Cardiac septum (tissue), 1 donor: ENCODE measurements around the gene RADX. TPM values are rescaled to one million over a fixed set of nuclear protein-coding genes. Genes with fewer than 3 reads are reported as not detected.

Experiments
- DNase-seq: peaks from one replicate; pipeline ENCODE4 v3.0.0-alpha.2; 2020; ENCODE audit warnings: low spot score
- intact Hi-C: fragments of 100-400 bp; cut with DNase I; formaldehyde crosslinking; loops from one replicate; pipeline ENCODE4 v1.14.0; 2022
- microRNA-seq: library from miRNA; unstranded; fragments of <30 nt; microRNA quantifications from one replicate; pipeline ENCODE4 v1.2.0, GENCODE V29; 2020
- total RNA-seq: library from RNA; stranded (reverse); fragmentation: NEBNext Ultra II Directional; extraction: Animal tissue kit (Norgen Biotek cat#: 25700); gene quantifications from one replicate; pipeline ENCODE4 v1.2.1, GENCODE V29; 2021
- donor health status: DM: no; HTN: no; CAD: no.

The RADX gene
- total RNA-seq, 1 donor from 2014 or later, result 1.0 TPM

DNA sequence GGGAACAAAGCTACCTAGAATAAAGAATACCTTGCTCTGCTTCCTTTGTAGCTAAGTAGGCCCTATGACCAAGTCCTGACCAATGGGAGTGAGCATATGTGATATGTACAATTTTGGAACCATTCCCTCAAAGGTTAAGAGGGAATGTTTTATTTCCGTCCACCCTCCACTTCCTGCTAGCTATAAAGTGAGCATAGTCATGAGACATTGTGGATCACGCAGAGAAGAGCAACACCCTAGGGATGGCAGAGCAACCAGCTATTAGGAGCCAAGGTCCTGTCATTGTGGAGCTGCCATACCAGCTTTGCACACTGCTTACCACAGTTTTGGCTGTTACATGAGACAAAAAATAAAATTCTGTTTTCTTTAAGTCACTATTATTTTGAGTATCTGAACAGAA is 68.9 kb downstream of the RADX start:
- intact Hi-C loops, result no loop called here
- DNase-seq, result no peak

DNA sequence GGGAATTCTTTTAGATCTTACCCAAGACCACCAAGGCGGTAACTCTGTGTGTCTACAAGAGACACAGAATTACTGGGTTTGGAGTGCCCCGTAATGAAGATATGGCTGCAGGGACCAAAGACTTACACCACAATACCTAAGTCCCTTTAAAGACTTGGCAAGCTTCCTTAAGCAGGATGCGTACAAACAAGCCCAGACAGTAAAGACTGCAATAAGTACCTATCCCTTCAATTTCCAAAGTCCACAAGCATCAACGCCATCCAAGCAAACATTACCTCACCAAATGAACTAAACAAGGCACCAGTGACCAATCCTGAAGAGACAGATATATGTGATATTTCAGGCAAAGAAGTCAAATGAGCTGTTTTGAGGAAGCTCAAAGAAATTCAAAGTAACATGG is 72.4 kb downstream of the RADX start:
- no peak for DNase-seq

DNA sequence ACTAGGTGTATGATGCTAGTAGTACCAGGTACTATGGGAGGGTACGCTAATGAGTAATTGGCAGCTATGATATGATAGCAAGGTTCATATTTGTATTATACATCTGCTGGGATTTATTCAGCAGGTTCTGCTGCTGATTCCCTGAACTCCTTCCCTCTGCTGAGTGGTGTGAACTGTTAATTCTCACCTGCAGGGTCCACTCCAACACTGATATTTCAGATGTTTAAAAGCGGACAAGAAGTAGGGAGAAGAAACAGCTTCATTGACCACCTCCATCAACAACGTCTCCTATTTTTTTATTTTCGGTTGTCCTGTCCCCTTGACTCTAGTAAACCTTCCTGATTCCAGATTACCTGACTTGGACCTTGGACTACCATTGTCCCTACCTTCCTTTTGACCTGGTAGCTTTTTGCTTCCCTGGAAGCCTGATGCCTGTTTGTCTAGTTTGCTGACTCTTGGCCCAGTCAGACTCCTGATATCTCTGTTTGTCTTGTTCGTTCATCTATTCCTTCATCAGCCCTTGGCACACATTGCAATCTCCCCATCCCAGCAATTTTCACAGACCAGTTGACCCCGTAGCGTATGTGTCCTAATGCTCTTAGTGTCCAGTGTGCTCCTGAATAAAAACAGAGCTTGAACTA is 80.8 kb downstream of the RADX start:
- intact Hi-C loops, result no loop called here
- DNase-seq, result no peak

More for the DNA sequence above, 72.4 kb downstream of the RADX start:
- intact Hi-C loops, result no loop called here

DNA sequence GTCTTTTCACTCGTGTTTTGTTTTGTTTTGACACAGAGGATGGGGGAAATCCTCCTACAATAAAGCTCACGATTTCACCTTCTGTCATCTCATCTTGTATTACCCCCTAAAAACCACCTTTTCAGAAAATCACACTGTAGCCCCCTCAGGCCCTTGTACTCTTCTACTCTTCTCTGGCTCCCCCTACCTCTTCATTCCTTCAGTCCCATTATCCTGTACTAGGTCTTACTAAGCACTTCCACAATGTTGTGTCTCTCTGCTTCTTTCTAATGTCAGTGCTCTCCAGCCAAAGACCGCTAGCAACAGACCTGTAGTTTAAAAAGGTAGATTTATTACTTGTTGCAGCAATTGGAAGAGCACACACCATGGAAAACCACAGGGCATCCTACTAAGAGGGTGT is 84.7 kb downstream of the RADX start:
- intact Hi-C loops, result no loop called here
- no peak for DNase-seq

DNA sequence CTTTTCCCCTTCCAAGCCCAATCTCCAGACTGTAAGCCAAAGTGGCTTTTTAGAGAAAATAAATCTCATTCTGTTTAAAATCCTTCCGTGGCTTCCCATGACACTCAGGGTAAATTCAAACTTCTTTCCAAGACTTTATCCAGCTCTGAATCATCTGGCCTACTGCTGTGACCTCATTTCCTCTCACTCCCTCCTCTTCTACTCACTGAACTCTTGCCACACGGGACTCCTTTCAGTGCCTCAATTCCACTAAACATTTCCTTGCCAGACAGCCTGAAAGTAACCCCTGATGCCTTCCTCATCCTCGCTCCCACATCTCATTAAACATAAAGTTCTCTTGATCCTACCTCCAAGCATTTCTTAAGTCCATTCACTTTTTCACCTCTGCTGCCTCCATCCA is 86.9 kb downstream of the RADX start:
- DNase-seq, result no peak
- intact Hi-C loops, result no loop called here

DNA sequence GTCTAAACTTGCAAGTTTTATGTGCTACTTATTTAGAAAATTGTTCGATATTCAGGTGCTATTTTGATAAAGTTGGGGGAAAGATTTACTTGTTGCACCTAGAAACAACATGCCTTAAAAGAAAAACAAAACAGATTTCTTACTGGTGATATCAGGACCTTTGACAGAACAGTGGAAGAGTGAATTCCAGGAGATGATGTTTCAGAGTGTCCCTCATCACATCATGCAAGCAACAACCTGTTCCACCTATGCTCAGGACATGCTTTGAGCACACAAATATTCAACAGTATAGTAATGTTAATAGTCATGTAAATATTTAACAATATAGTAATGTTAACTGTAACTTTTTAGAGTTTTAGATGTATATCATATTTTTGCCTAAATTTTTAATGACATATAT is 90.9 kb downstream of the RADX start:
- no peak for DNase-seq
- intact Hi-C loops, result no loop called here

DNA sequence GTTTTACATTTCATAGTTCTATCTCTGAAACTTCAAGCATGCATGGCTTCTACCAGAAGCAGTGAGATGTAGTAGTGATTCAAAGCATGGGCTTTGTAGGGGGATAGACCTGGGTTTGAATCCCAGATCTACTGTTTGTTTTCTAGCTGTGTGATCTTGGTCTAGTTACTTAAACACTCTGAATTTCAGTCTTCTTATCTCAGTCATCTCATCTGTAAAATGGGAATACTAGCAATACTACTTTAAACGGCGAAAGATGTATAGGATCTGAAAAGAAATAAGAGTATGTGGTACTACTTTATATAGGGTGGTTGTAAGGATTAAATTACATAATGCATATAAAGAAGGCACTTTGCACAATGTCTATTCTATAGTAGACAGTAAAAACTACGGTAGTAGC is 94.7 kb downstream of the RADX start:
- DNase-seq, result no peak
- intact Hi-C loops, result no loop called here

DNA sequence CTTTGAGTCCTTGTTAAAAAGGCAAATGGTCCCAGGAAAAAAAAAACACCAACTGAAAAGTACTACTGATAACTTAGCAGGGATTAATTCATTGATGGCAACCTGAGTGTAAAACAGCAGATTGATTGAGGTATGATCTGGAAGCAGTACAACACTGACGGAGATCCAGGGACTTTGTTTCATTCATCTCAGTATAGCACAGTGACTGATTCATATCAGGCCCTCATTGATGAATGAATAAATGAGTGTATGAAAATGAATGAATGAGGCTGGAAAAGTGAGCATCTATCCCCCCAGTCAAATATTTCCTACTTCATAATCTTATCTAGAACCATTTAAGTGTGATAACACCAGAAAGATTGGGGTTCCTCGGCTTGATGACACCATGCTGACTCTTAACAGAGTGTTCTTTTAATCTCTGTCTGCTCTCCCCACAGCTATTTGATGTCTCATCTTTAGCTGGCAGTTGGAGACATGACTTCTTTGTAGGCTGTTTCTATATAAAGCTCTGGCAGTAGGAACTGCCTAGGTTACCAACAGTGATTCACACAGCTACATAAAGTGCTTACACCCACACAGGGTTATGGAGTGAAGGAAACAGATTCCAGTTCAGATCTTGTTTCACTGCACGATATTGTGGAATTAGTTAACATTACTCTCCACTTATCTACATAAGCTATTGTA is 96.1 kb downstream of the RADX start:
- DNase-seq, result no peak
- intact Hi-C loops, result no loop called here

DNA sequence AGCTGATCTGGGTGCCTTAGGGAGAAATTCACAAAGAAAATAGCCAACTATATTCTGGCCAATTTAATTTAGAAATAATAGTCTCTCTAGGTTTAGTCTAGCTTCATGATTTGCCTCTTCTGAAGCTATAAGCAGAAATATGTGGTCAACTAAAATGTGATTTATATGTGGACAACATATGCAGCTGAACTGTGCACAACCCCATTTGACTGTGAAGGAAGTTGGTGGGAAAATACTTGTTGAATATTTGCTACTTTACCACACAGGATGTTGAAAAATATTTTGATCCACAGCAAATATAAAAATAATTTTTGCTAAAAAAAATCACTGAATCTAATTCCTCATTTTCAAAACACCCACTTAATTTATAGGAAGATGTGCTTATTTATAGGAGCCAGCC is 99.0 kb downstream of the RADX start:
- intact Hi-C loops, result no loop called here
- no peak for DNase-seq

DNA sequence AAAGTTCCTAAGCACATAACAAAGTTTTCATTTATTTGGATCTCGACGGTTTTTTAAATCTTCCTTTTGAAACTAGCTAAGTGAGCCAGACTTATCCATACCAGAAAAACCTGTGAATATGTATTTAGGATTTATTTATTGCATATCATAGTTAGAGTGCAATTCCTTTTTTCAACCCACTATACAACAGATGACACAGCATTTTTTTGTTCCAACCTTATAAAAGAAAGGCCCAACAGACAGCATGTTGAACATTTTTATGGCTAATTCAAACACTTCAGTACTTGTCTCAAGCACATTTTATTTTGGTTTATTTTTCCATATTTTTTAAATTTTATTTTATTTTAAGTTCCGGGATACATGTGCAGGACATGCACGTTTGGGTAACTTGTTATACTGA is 99.6 kb downstream of the RADX start:
- no peak for DNase-seq
- intact Hi-C loops, result no loop called here

DNA sequence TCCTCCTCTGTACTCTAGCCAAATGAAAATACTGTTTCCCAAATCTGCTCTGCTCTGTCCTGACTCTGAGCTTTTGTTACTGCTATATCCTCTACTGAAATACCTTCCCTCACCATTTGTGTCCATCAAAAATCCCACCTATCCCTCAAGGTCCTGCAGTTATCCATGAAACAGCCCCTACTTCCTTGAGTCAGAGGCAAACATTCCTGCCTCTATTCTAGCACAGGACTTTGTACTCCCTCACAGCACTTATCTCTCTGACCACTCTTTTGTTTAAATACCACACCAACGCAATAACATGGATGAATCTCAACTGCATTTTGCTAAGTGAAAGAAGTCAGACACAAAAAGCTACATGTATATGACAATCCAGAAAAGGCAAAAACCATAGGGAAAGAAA is 104.2 kb downstream of the RADX start:
- DNase-seq, result no peak
- intact Hi-C loops, result no loop called here

DNA sequence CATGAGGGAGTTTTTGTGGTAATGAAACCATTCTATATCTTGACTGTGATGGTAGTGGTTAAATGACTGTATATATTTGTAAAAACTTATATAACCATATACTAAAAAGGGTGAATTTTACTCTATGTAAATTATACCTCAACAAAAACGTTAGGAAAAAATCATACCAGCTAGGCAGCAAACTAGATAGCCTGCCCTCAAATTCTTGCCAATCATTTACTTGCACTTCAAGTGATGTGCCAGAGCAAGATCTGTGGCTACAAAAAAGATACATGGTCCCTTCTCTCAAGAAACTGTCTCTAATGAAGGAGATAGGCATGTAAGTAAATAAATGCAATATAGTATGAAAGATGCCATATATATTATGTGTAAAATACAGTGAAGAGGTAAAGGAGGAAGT is 104.7 kb downstream of the RADX start:
- no peak for DNase-seq
- intact Hi-C loops, result no loop called here

DNA sequence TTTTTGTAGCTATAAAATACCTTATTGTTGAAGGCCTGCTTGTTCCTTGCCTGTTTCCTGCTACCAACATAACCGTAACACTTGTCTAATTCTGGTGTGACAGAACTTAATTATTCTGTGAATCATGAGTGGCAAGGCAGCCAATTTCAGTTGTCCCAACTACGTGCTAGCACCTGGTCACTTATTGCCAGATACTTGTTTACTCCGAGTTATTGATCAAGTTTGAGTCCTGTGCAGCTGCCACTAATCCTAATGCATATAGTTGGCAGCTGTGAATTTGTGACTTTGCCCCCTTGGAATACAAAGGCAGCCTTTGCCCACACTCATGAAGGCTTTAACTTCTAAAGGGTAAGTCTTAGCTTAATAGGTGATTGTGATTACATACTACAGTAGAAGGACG is 106.9 kb downstream of the RADX start:
- intact Hi-C loops, result no loop called here
- DNase-seq, result no peak

DNA sequence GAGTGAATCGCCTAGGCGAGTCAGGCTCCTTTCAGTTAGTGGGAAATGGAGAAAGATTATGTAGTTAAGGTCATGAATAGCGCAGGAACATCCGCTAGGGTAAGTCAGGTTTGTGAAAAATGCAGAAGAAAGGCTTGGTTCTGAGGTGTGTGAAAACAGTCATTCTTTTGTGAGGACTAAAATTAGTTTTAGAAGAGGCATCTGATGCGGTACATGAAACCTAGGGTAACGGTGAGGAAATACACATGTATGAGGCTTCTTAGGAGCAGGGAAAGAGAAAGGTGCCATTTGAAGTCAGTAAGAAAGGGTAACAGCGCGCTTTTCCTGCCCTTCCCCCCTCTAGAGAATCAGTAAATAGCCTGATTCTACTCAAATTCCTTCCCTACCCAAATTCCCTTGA is 114.2 kb downstream of the RADX start:
- DNase-seq, result no peak
- intact Hi-C loops, result no loop called here

DNA sequence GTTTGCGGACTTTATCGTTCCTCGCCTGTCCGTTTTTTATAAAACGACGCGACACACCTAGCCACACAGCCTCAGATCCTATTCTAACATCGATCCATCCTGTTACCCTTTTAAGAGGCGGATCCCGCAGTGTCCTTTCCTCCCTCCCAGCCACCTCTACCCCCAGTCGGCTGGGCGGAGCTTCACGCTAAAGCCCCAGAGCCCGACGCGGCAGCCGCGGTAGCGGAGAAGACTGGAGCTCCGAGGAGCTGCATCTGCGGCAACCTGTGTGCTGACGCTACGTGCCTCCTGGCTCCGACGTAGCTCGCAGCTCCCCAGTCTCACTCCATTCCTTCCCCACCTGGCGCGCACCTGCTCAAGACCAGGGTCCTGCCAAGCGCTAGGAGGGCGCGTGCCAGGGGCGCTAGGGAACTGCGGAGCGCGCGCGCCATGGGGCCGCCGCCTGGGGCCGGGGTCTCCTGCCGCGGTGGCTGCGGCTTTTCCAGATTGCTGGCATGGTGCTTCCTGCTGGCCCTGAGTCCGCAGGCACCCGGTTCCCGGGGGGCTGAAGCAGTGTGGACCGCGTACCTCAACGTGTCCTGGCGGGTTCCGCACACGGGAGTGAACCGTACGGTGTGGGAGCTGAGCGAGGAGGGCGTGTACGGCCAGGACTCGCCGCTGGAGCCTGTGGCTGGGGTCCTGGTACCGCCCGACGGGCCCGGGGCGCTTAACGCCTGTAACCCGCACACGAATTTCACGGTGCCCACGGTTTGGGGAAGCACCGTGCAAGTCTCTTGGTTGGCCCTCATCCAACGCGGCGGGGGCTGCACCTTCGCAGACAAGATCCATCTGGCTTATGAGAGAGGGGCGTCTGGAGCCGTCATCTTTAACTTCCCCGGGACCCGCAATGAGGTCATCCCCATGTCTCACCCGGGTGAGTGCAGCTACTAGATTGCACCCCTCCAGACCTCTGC is 115.0 kb downstream of the RADX start, which contains the start of gene RNF128:
TSS of gene RNF128 (plus strand) at position 217 of the 953 bp plus-strand sequence. CDS start at position 430, 213 bp downstream.
- intact Hi-C loops, result no loop called here
- no peak for DNase-seq

DNA sequence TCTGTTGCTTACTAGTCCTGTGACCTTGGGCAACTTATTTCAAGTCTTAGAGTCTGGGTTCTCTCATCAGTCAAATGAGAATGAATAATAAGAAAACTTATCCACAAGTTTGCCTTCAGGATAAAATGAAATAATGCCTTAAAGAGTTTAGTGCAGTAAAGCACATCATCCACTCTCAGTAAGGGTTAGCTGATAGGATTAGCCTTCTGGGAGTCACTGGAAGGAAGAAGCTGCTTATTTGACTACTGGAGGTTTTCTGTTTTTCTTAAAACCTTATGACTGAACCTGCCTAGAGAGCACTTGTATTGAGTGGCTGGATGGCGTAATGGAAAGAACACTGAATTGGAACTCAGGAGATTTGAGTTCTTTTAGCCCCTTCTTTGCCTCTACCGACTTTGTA is 116.6 kb downstream of the RADX start:
- no peak for DNase-seq
- intact Hi-C loops, result no loop called here

Small RNA genes within 50 kb of the gene (microRNA-seq; reads per million reads assigned to microRNA genes)
- not detected for gene MIR548AN

Other genes with a start within 250 kb of the RADX start
- gene RNF128, start 114.7 kb downstream of the RADX start, total RNA-seq, result 0.32 TPM
- 2.5 TPM for gene TBC1D8B, start 190.7 kb downstream of the RADX start, total RNA-seq